IPS-18c (cell line): ENCODE data around the gene MPPED1.

Experiments
- H3K4me3 ChIP-seq: 2 replicates; pipeline ENCODE4 v1.7.0; 2013; ENCODE audit warnings: low read depth, mild to moderate bottlenecking, low read length, moderate library complexity; ENCODE audit not compliant: insufficient read depth
- H3K9me3 ChIP-seq: one replicate; pipeline ENCODE4 v1.6.1; 2013; ENCODE audit warnings: mild to moderate bottlenecking, low read length, moderate library complexity; ENCODE audit not compliant: control insufficient read depth, insufficient read depth

MPPED1 gene

DNA sequence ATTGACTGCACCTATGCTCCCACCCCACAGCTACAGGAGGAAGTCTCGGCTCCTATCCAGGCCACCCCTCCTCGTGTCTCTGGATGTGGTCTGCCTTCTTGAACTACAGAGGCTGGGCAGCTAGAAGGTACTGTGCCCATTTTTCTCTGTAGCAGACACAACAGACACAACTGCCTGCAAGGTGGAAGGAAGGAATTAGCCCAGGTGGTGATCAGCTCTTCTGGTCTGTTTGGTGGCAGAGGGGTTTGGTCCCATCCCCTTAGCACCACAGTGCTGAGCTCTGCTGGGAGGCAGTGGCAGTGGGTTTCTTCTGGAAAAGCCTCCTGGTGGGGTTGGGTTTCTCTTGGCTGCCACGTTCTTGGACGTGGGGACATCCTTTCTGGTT lies 132.5 kb downstream of the MPPED1 start:
- Histone ChIP-seq H3K9me3 (peaks cover 3% of the 10 kb centered on the region), H3K4me3 (no peak overlapping the region)

DNA sequence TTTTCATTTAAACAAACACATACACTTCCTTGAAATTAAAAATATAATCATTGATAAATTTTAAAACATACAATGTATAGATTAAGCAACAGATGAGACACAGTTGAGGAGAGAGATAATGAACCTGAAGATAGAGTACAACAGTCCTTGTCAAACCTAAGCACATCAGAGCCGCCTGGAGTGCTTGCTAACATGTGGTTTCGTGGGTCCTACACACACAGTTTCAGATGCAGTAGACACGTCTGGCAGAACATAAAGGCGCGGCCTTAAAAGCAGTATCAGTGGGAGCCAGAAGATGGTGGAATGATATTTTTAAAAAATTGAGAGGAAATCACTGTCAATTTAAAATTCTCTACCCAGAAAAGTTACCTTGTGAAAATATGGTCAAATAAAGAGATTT lies 134.4 kb downstream of the MPPED1 start:
- H3K4me3 ChIP-seq = no peak overlapping the region
- H3K9me3 ChIP-seq = peaks cover 3% of the 10 kb centered on the region

DNA sequence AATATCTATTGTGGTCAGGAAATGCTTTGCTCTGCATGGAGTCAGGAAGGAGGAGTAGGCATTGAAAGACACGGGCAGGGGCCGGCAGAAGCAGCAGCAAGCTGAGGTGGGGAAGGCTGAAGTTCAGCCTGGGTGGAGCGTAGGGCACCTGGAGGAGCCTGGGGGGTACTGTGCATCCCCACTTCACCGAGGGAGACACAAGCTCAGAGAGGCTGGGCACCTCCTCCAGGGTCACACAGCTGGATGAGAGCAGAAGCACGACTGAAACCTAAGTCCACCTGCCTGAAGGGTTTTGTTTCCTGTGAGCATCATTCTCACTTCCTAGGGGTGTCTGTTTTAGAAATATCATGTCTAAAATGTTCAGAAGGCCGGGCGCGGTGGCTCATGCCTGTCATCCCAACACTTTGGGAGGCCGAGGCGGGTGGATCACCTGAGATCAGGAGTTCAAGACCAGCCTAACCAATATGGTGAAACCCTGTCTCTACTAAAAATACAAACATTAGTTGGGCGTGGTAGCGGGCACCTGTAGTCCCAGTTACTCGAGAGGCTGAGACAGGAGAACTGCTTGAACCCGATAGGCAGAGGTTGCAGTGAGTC lies 138.3 kb downstream of the MPPED1 start:
- Histone ChIP-seq H3K9me3 (no peaks in the 10 kb centered on the region), H3K4me3 (no peak overlapping the region)

DNA sequence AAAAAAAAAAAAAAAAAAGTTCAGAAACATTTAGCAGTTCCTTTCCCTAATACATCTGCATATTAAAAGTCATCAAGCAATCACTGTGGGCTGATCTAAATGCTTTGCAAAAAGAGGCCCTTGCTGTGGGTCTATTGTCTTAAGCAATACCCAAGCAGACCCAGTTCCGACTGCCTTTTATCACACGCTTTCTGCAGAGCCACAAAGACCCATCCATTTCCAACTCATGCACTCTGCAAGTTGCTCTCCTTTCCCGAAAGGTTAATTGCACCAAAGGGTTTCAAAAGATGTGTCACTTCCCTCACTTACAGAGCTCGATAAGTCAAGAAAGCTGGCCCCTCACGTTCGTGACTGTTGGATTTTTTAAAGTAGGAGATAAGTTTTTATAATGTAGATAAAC lies 138.9 kb downstream of the MPPED1 start:
- H3K9me3 ChIP-seq = no peaks in the 10 kb centered on the region
- no peak overlapping the region for H3K4me3 ChIP-seq

DNA sequence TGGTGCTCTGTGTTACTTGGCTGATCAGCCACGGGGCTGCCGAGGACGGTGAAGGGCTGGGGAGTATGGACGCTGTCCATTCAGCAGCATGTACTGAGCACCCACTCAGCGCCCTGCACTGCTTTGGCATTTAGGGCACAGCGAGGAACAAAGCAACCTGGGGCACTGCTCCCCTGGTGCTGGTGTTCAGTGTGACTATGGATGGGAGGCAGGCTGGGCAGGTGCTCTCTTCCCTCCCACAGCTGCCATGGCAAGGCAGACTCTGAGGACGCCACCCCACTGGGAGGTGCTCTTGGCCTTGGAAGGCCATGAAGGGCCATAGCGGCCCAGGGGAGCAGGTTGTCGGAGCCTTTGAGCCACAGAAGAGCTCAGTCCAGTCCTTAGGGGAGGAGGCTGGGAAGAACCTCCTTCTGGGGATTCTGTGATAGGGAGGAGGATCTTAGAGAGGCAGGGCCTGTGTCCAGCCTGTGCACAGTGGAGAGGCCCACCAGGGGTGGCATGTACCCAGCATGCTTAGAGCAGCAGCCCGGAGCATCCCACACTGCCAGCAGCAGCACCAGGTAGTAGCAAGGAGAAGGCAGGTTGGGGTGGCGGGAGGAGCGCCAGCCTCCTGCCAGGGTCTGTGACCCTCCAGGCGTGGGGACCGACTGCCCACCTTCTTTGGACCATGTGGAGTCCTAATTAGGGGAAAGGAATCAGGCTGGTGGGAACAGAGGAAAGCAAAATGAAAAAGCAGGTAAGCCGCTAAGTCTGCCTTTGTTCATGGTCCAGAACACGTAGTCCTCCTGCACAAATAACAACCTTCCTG lies 141.8 kb downstream of the MPPED1 start:
- H3K4me3 ChIP-seq = no peak overlapping the region
- H3K9me3 ChIP-seq = no peaks in the 10 kb centered on the region

DNA sequence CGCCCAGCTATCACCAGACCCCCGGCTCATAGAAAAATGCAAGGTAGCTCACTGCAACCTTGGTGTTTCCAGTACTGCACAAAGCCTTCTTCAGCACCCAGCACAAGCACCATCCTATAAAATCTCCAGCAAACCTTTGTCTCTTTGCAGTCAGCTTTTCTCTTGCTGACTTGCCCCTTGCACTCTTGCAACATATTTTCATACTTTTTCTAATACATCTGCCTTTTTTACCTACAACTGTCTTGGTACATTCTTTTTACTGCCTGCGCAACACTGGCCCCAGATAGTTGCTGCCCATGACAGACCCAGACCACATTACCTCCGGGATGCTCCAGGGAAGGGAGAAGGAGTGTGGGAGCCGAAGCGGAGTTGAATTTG lies 142.4 kb downstream of the MPPED1 start:
- no peak overlapping the region for H3K4me3 ChIP-seq
- H3K9me3 ChIP-seq = no peaks in the 10 kb centered on the region

DNA sequence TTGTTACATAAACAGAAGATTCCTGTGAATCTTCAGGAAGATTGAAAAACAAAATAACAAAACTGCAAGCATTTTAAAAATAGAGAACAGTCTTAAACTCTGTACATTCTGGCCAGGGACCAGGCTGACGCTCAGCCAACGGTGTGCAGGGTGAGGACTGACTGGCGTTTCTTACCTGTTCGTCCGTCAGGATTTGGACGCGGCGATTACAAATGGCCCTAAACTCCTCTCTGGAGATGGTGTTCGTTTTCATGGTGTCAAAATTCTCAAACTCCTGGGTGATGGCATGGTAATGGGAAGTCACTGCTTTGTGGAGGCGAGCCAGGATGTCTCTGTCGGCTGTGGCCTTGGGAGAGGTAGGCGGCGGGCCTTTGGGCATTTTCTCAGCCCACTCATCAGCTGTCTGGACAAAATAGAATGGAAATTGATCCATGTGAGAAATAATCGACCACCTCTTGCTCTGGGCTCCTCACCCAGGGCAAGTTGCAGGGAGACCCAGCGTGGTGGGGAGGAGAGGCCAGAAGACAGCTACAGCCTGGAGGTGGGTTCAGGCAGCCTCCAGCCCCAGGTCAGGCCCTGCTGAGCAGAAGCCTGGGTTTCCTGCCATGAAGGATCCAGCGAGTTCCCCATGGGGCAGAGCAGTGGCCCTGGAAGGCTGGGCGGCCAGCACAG lies 143.0 kb downstream of the MPPED1 start:
- Histone ChIP-seq H3K4me3 (no peak overlapping the region), H3K9me3 (no peaks in the 10 kb centered on the region)

DNA sequence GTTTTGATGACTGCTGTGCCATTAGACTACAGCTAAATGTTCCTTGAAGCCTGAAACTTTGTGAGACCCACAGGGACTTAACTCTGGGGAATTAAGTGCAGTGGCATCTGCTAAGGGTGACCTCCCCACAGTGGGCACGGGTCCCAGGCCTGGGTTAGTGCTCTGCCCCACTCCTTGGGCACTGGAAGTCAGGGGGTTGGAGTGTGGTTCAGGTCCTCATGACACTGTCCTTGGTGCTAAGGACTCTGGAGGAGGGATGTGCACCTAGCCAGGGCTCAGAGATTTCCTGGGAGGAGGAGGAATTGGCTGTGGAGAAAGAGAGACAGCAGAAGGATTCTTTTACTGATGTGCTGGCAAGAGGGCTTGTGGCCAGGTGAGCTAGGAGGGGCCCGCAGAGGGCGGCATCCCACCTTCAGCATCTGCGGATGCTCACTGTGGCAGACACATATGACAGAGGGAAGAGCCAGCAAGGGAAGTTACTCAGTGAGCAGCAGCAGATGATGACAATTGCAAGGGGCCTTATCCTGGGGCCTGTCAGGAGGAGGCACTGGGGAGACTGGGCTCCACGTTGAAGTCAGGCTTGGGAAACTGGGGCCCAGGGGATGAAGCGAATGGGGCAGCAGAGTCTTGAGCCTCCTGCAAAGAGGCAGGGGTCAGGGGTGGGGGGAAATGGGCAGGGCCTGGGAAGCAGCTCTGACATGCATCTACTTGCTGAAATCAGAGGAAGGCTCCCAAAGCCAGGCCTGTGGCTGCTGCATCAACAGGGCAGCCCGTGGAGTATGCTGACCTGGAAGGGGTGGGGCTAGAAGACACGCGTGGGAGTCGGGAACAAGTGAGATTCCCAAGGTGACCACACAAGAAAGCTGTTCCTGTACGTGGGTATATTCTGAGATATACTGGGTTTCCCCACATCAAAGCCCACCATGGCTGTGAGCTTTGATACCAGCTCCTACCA lies 144.0 kb downstream of the MPPED1 start:
- Histone ChIP-seq H3K4me3 (no peak overlapping the region), H3K9me3 (no peaks in the 10 kb centered on the region)
